ENCODE data around the gene HEXIM2.

The HEXIM2 gene

DNA sequence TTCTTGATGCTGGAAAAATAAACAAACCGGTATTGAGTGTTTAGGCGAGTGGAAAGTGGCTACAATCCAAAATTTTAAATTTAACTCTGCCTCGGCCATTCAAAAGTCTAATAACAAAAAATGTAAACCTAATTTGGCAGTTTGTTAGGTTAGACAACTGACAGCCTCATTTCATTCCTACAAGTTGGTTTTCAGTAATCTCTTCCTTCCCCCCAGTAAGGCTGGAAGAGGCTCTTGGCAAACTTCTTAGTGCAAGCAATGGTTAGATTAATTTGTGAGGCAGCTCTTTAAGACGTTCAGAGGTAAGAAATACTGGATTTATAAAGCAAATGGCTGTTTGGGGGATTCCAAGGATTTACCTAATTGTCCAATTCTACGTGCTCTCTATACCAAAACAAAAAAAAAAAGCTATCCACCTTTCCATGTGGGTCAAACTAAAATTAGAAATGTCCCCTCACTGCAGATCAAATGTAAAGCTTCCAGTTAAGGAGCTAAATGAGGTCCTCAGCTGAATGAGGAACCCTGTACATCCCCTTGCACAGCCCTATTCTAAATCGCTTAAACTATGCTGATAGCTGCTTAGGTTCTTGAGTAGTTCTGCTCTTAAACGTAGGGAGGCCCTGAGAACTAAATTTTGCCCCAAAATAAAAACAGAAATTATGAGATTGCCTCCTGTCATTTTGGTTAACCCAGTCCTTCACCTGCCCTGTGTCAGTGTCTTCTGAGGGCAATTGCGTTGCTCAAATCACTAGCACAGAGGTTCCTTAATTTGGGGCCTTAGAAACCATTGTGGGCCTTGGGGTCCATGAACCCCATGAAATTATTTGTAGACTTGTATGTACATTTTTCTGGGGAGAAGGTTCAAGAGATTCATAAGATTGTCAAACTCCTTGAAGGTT is 10.5 kb upstream of the HEXIM2 start:
- H3K27me3 ChIP-seq (ENCODE audit: insufficient read depth, insufficient read length): no peaks in the 10 kb centered on the region
- no peak for DNase-seq (ENCODE audit: low read depth, low spot score)
- no peaks in the 10 kb centered on the region for H3K9me3 ChIP-seq (ENCODE audit: insufficient read depth, low read length)
- peak overlapping the region; percentile 39 for H3K9ac ChIP-seq (ENCODE audit: insufficient read length, low read depth)
- peaks cover 11% of the 10 kb centered on the region for H3K36me3 ChIP-seq (ENCODE audit: insufficient read depth, insufficient read length, low read length)
- peak overlapping the region; percentile 98 for H3K4me3 ChIP-seq (ENCODE audit: insufficient read length, low read depth)
- H3K4me1 ChIP-seq (ENCODE audit: insufficient read depth, insufficient read length): no peaks in the 10 kb centered on the region
- no peak for TF ChIP-seq ZNF274 (IDR thresholded peaks at IDR 0.05; ENCODE audit: low read depth, low read length)
- TF ChIP-seq SUZ12 (IDR thresholded peaks at IDR 0.05; ENCODE audit: extremely low read depth, insufficient read depth, insufficient read length): no peak
- TF ChIP-seq YY1 (IDR thresholded peaks at IDR 0.05; ENCODE audit: insufficient read depth, insufficient read length): no peak

DNA sequence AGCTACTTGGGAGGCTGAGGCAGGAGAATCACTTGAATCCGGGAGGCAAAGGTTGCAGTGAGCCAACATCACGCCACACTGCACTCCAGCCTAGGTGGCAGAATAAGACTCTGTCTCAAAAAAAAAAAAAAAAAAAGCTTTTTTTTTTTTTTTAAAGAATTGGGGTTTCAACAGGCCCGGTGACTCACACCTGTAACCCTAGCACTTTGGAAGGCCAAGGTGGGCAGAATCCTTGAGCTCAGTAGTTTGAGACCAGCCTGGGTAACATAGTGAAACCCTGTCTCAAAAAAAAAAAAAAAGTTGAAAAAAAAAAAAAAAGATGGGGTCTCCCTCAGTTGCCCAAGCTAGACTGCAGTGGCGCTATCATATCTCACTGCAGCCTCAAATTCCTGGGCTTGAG is 6.6 kb upstream of the HEXIM2 start:
- H3K4me1 ChIP-seq (ENCODE audit: insufficient read depth, insufficient read length): no peaks in the 10 kb centered on the region
- H3K27me3 ChIP-seq (ENCODE audit: insufficient read depth, insufficient read length): no peaks in the 10 kb centered on the region
- no peaks in the 10 kb centered on the region for H3K9me3 ChIP-seq (ENCODE audit: insufficient read depth, low read length)
- DNase-seq (ENCODE audit: low read depth, low spot score): no peak
- H3K9ac ChIP-seq (ENCODE audit: insufficient read length, low read depth): no peak overlapping the region
- peaks cover 4% of the 10 kb centered on the region for H3K36me3 ChIP-seq (ENCODE audit: insufficient read depth, insufficient read length, low read length)
- H3K4me3 ChIP-seq (ENCODE audit: insufficient read length, low read depth): no peak overlapping the region
- TF ChIP-seq ZNF274 (IDR thresholded peaks at IDR 0.05; ENCODE audit: low read depth, low read length) (no peak), SUZ12 (IDR thresholded peaks at IDR 0.05; ENCODE audit: extremely low read depth, insufficient read depth, insufficient read length) (no peak)

DNA sequence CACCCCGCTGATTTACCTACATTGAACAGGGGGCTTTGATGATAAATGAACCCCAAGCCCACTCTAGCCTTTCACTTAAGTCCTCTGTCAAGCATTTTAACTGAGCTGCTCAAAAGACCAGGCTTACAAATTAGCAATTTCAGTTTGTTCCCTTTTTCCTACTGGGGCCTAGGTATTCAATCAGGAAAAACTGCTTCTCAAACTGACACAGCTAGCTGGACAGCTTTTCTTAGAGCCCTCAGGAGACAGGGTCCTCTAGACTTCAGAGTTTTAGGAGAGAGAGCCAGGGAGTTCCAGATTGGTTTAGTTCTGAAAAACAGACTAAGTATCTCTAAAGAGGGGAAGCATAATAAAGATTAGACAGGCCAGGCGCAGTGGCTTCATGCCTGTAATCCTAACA is 6.2 kb upstream of the HEXIM2 start:
- Histone ChIP-seq H3K4me1 (ENCODE audit: insufficient read depth, insufficient read length) (no peaks in the 10 kb centered on the region), H3K36me3 (ENCODE audit: insufficient read depth, insufficient read length, low read length) (no peaks in the 10 kb centered on the region), H3K9ac (ENCODE audit: insufficient read length, low read depth) (no peak overlapping the region), H3K4me3 (ENCODE audit: insufficient read length, low read depth) (no peak overlapping the region), H3K9me3 (ENCODE audit: insufficient read depth, low read length) (no peaks in the 10 kb centered on the region), H3K27me3 (ENCODE audit: insufficient read depth, insufficient read length) (no peaks in the 10 kb centered on the region)
- no peak for DNase-seq (ENCODE audit: low read depth, low spot score)
- TF ChIP-seq ZNF274 (IDR thresholded peaks at IDR 0.05; ENCODE audit: low read depth, low read length) (no peak), YY1 (IDR thresholded peaks at IDR 0.05; ENCODE audit: insufficient read depth, insufficient read length) (no peak), SUZ12 (IDR thresholded peaks at IDR 0.05; ENCODE audit: extremely low read depth, insufficient read depth, insufficient read length) (no peak)

DNA sequence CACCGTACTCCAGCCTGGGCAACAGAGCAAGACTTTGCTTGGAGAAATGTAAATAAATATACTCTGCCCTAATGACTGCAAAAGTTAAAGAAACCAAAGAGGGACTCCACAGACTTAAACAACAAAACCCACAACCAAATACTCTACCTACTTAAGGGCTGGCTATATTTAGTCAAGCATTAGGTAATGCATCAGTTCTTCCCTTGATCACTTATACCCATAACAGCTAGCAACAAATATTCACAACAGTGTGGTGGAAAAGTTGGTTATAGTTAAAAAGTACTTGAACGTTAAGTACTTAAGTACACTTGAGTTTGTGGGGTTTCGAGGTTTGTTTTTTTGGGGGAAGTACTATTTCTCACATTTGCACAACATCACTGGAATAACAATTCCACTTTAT is 5.4 kb upstream of the HEXIM2 start:
- no peak overlapping the region for H3K9ac ChIP-seq (ENCODE audit: insufficient read length, low read depth)
- TF ChIP-seq ZNF274 (IDR thresholded peaks at IDR 0.05; ENCODE audit: low read depth, low read length) (no peak), SUZ12 (IDR thresholded peaks at IDR 0.05; ENCODE audit: extremely low read depth, insufficient read depth, insufficient read length) (no peak), YY1 (IDR thresholded peaks at IDR 0.05; ENCODE audit: insufficient read depth, insufficient read length) (no peak)
- DNase-seq (ENCODE audit: low read depth, low spot score): no peak
- no peaks in the 10 kb centered on the region for H3K9me3 ChIP-seq (ENCODE audit: insufficient read depth, low read length)
- no peaks in the 10 kb centered on the region for H3K4me1 ChIP-seq (ENCODE audit: insufficient read depth, insufficient read length)
- no peaks in the 10 kb centered on the region for H3K36me3 ChIP-seq (ENCODE audit: insufficient read depth, insufficient read length, low read length)
- no peaks in the 10 kb centered on the region for H3K27me3 ChIP-seq (ENCODE audit: insufficient read depth, insufficient read length)
- no peak overlapping the region for H3K4me3 ChIP-seq (ENCODE audit: insufficient read length, low read depth)

DNA sequence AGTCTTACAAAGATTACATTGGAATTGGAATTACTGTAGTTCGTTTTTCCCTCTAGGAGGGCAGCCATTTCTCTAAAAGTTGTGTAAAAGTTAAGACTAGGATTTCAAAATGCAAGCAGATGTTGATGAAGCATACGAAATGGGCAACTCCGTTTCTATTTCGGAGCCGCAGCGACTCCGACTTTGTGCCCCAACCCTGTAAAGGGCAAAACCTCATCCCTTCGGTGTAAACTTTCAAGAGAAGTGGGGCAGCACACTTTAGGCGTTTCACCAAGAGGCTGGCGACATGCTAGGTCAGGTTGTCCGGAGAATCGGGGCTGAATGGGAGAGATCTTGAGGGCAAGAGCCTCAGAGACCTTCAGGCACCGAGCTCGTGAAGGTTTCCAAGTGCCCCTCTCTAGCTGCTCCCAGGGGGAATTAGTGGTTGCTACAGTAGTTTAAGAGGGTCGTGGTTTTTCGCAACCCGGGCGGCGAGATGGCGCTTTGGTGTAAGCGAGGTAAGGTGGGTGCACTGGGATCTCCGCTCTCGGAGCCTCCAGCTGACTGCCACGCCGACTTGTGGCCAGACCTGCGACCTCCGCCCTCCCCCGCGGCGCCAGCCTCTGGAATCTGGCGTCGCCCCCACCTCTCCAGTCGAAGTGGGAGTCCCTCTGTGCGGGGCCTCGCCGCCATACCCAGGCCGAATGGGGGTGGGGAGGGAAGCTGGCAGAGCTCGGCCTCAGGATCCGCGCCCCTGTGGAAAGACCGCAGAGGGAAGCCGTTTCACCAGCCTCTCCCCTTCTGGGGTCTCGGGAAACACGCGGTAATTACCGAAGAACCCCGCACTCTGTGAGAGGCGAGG is 1.0 kb upstream of the HEXIM2 start:
- H3K36me3 ChIP-seq (ENCODE audit: insufficient read depth, insufficient read length, low read length): peaks cover 9% of the 10 kb centered on the region
- H3K4me3 ChIP-seq (ENCODE audit: insufficient read length, low read depth): peak overlapping the region; percentile 92
- peak overlapping the region; percentile 99 for H3K9ac ChIP-seq (ENCODE audit: insufficient read length, low read depth)
- TF ChIP-seq YY1 (IDR thresholded peaks at IDR 0.05; ENCODE audit: insufficient read depth, insufficient read length) (no peak), ZNF274 (IDR thresholded peaks at IDR 0.05; ENCODE audit: low read depth, low read length) (no peak), SUZ12 (IDR thresholded peaks at IDR 0.05; ENCODE audit: extremely low read depth, insufficient read depth, insufficient read length) (no peak)
- no peaks in the 10 kb centered on the region for H3K27me3 ChIP-seq (ENCODE audit: insufficient read depth, insufficient read length)
- H3K9me3 ChIP-seq (ENCODE audit: insufficient read depth, low read length): no peaks in the 10 kb centered on the region
- H3K4me1 ChIP-seq (ENCODE audit: insufficient read depth, insufficient read length): no peaks in the 10 kb centered on the region
- DNase-seq (ENCODE audit: low read depth, low spot score): no peak

DNA sequence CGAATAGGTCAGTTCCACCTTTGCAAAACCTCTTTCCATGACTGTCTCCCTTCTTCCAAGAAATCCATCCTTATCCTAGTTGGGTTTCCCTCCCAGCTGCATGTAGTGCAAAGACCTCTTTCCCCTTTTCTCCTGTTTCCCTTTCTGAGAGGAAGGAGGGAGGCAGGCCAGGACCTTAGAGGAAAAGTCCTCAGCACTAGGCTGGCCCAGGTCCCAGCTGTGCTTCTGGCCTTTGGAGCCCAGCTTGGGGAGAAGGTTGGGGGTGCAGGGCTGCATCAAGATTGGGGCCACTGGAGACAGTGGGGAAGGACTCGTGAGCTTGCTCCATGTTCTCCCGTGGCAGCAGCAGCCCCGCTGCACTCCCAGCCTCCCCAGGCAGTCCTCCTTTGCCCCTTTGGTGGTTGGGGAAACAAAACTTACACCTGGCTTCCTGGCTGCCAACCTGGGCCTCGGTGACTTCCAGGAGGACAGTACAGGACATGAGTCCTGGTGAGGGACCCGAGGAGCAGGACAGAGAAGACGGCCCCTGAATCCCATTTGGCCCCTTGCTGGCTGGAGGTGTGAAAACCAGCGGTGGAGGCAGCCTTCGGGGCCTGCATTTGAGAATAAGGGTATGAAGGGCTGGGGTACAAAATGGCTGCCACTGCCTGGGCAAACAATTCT is 481 bp downstream of the HEXIM2 start:
- no peaks in the 10 kb centered on the region for H3K27me3 ChIP-seq (ENCODE audit: insufficient read depth, insufficient read length)
- TF ChIP-seq SUZ12 (IDR thresholded peaks at IDR 0.05; ENCODE audit: extremely low read depth, insufficient read depth, insufficient read length) (no peak), ZNF274 (IDR thresholded peaks at IDR 0.05; ENCODE audit: low read depth, low read length) (no peak), YY1 (IDR thresholded peaks at IDR 0.05; ENCODE audit: insufficient read depth, insufficient read length) (no peak)
- no peak for DNase-seq (ENCODE audit: low read depth, low spot score)
- H3K4me3 ChIP-seq (ENCODE audit: insufficient read length, low read depth): peak overlapping the region; percentile 42
- no peaks in the 10 kb centered on the region for H3K4me1 ChIP-seq (ENCODE audit: insufficient read depth, insufficient read length)
- H3K9me3 ChIP-seq (ENCODE audit: insufficient read depth, low read length): no peaks in the 10 kb centered on the region
- peak overlapping the region; percentile 76 for H3K9ac ChIP-seq (ENCODE audit: insufficient read length, low read depth)
- H3K36me3 ChIP-seq (ENCODE audit: insufficient read depth, insufficient read length, low read length): peaks cover 9% of the 10 kb centered on the region

Data from NT2/D1 (cell line).